ENCODE data around the gene CUL3. TPM values are rescaled to one million over a fixed set of nuclear protein-coding genes. Genes with fewer than 3 reads are reported as not detected.
"Not testable (repeated sequence)": the region's sequence is repeated elsewhere in the genome, so short reads cannot be mapped to it uniquely, and the experiment has no call there.

CUL3 gene
- total RNA-seq, 2 experiments from 2014 or later = 50.6 to 155 TPM

GRCh38 chr2:224518806-224519580 is 66.2 kb downstream of the CUL3 start:
- peaks cover 70% of the 10 kb centered on the region for H3K4me1 ChIP-seq (ENCODE audit: insufficient read depth, low read length, poor library complexity, severe bottlenecking)
- no peak for TF ChIP-seq CTCF (conservative IDR thresholded peaks at IDR 0.05; ENCODE audit: low read length)
- no peak for TF ChIP-seq EZH2phosphoT487 (IDR thresholded peaks at IDR 0.05; ENCODE audit: borderline replicate concordance, low read depth, low read length)
- DNase-seq (ENCODE audit: low spot score) = peak; percentile 25
- CTCF ChIA-PET (ENCODE audit: unreplicated experiment) = no interaction called here
- peak overlapping the region; percentile 97 for H3K27ac ChIP-seq (ENCODE audit: low read depth, low read length, poor library complexity, severe bottlenecking)
- H3K4me2 ChIP-seq (ENCODE audit: low read length) = peak overlapping the region; percentile 80
- peak overlapping the region; percentile 25 for H3K4me3 ChIP-seq (ENCODE audit: low read depth, low read length, poor library complexity, severe bottlenecking)
- no peaks in the 10 kb centered on the region for H4K20me1 ChIP-seq (ENCODE audit: insufficient read depth, low read length)
- POLR2A ChIA-PET = interaction anchor here (0.6 to 6.5 kb wide), 15 partner anchors 9 to 223 kb away, joined by 3 to 48 read pairs (median 6); partner anchors contain the start of gene CUL3
- peaks cover 100% of the 10 kb centered on the region for H3K79me2 ChIP-seq (ENCODE audit: insufficient read depth, low read depth, low read length)
- intact Hi-C loops (cut with micrococcal nuclease; ENCODE audit: unreplicated experiment) = no loop called here
- H3K9me2 ChIP-seq (ENCODE audit: insufficient read depth, low read length) = no peaks in the 10 kb centered on the region
- H3K36me3 ChIP-seq (ENCODE audit: insufficient read depth, low read length) = peaks cover 38% of the 10 kb centered on the region
- no peaks in the 10 kb centered on the region for H3K9me3 ChIP-seq (ENCODE audit: low read length)
- no peak overlapping the region for H2AFZ ChIP-seq (ENCODE audit: low read length)
- no TSS peak for BruUV-seq (replicated peaks)

- CTCF ChIA-PET (ENCODE audit: unreplicated experiment) = no interaction called here
- peaks cover 60% of the 10 kb centered on the region for H3K4me1 ChIP-seq (ENCODE audit: insufficient read depth, low read length, poor library complexity, severe bottlenecking)
- DNase-seq (ENCODE audit: low spot score) = peak; percentile 48
- POLR2A ChIA-PET = interaction anchor here (0.6 to 1.8 kb wide), 10 partner anchors 8 to 57 kb away, joined by 3 to 4 read pairs (median 3); no protein-coding TSS in a partner anchor
- H3K36me3 ChIP-seq (ENCODE audit: insufficient read depth, low read length) = peaks cover 48% of the 10 kb centered on the region
- H3K4me2 ChIP-seq (ENCODE audit: low read length) = peak overlapping the region; percentile 80
- no peaks in the 10 kb centered on the region for H3K9me3 ChIP-seq (ENCODE audit: low read length)
- peaks cover 100% of the 10 kb centered on the region for H3K79me2 ChIP-seq (ENCODE audit: insufficient read depth, low read depth, low read length)
- H3K27ac ChIP-seq (ENCODE audit: low read depth, low read length, poor library complexity, severe bottlenecking) = peak overlapping the region; percentile 97
- no peak overlapping the region for H2AFZ ChIP-seq (ENCODE audit: low read length)
- H4K20me1 ChIP-seq (ENCODE audit: insufficient read depth, low read length) = no peaks in the 10 kb centered on the region
- BruUV-seq (replicated peaks) = no TSS peak
- no peaks in the 10 kb centered on the region for H3K9me2 ChIP-seq (ENCODE audit: insufficient read depth, low read length)
- intact Hi-C loops (cut with micrococcal nuclease; ENCODE audit: unreplicated experiment) = no loop called here
- TF ChIP-seq EZH2phosphoT487 (IDR thresholded peaks at IDR 0.05; ENCODE audit: borderline replicate concordance, low read depth, low read length) (no peak), CTCF (conservative IDR thresholded peaks at IDR 0.05; ENCODE audit: low read length) (no peak)
- peak overlapping the region; percentile 25 for H3K4me3 ChIP-seq (ENCODE audit: low read depth, low read length, poor library complexity, severe bottlenecking)
Measured at GRCh38 chr2:224517963-224518362, 67.2 kb downstream of the CUL3 start.

GRCh38 chr2:224516393-224516792 is 68.8 kb downstream of the CUL3 start:
- H2AFZ ChIP-seq (ENCODE audit: low read length); H3K4me3 ChIP-seq (ENCODE audit: low read depth, low read length, poor library complexity, severe bottlenecking); H4K20me1 ChIP-seq (ENCODE audit: insufficient read depth, low read length); DNase-seq (ENCODE audit: low spot score); H3K4me2 ChIP-seq (ENCODE audit: low read length); H3K27ac ChIP-seq (ENCODE audit: low read depth, low read length, poor library complexity, severe bottlenecking); CTCF ChIA-PET (ENCODE audit: unreplicated experiment); H3K9me2 ChIP-seq (ENCODE audit: insufficient read depth, low read length); H3K9me3 ChIP-seq (ENCODE audit: low read length); BruUV-seq (replicated peaks); intact Hi-C loops (cut with micrococcal nuclease; ENCODE audit: unreplicated experiment): not testable (repeated sequence)
- peaks cover 63% of the 10 kb centered on the region for H3K36me3 ChIP-seq (ENCODE audit: insufficient read depth, low read length)
- POLR2A ChIA-PET = interaction anchor here (0.8 to 1.2 kb wide), 2 partner anchors 10 to 23 kb away, joined by 3 read pairs; no protein-coding TSS in a partner anchor
- H3K4me1 ChIP-seq (ENCODE audit: insufficient read depth, low read length, poor library complexity, severe bottlenecking) = peaks cover 44% of the 10 kb centered on the region
- H3K79me2 ChIP-seq (ENCODE audit: insufficient read depth, low read depth, low read length) = peaks cover 96% of the 10 kb centered on the region
